ENCODE measurements around the gene KLHL8.
"Not testable (repeated sequence)": the region's sequence is repeated elsewhere in the genome, so short reads cannot be mapped to it uniquely, and the experiment has no call there.

Gene KLHL8

DNA sequence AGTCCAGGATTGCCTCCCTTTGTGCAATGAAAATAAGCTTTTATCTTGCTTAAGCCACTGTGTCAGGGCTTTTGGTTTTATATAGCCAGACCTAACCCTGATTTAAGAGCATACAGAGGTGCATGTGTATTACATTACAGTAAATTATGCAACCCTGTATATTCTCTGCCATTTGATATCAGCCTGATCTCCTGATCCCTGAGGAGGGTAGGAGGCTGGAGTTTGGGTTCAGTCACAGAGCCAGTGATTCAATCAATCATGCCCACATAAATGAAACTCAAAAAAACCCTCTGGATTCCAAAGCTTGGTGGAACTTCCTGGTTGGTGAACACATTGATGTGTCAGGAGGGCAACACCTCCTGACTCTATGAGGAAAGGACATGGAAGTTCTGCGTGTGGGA is 7.3 kb upstream of the KLHL8 start:
- DNase-seq (ENCODE audit: low read depth): no peak

- DNase-seq (ENCODE audit: low read depth): no peak
These were observed 5.5 kb upstream of the KLHL8 start for GRCh38 chr4:87225936-87226335.

GRCh38 chr4:87224141-87224923 is 3.9 kb upstream of the KLHL8 start:
- DNase-seq (ENCODE audit: low read depth): no peak

DNA sequence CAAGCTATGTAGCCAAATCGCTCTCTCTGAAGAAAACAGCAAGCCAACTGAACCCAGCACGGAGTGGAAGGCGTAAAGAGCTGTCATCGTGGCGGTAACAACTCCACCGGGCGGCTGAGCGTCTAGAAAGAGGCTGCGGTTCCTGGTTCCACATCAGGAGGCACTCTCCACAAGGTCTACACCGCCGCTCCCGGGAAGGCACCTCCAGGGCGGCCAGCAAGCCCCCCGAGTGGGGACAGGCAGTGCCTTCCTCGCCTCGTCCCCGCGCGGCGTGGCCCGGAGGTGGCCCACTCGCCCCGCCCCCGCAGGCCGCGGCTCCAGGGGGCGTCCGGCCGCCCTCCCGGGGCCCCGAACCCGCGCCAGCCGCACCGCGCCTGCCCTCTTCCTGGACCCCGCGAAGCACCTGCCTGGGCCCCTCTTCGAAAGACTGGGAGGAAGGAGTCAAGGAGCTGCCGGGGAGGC is 755 bp downstream of the KLHL8 start:
- DNase-seq (ENCODE audit: low read depth): no peak

DNA sequence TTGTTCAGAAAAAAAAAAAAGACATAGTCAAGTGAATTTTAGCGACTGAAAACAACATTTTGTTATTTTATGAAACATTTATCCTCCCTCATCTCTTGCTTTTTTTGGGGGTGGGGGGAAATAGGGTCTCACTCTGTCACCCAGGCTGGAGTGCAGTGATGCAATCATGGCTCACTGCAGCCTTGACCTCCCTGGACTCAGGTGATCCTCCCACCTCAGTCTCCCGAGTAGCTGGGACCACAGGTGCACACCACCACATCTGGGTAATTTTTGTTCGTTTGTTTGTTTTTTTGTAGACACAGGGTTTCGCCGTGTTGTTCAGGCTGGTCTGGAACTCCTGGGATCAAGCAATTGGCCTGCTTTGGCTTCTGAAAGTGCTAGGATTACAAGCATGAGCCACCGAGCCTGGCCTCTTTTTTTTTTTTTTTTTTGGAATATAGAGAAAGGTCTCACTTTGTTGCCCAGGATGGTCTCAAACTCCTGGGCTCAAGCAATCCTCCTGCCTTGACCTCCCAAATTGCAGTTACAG is 3.1 kb downstream of the KLHL8 start:
- DNase-seq (ENCODE audit: low read depth): not testable (repeated sequence)

DNA sequence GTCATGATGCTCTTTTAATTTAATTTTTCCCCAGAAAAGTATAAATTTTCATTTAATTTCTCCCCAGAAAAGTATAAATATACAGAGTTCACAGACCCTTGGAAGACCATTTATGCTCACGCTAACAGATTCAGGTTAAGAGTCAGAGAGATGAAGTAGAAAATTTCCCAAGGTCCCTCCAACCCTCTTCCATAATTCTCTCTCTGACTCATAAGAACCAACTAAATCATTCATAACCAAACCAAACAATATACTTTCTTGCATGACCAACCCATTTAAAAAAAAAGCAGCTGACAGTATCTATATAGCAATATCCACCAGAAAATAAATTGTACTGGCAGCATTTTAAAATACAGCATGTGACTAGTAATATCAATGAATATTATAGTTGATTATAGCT is 3.9 kb downstream of the KLHL8 start:
- no peak for DNase-seq (ENCODE audit: low read depth)

- DNase-seq (ENCODE audit: low read depth): no peak
These were observed 6.9 kb downstream of the KLHL8 start for GRCh38 chr4:87213421-87214075.

- no peak for DNase-seq (ENCODE audit: low read depth)
These were observed 9.0 kb downstream of the KLHL8 start for GRCh38 chr4:87211249-87211952.

DNA sequence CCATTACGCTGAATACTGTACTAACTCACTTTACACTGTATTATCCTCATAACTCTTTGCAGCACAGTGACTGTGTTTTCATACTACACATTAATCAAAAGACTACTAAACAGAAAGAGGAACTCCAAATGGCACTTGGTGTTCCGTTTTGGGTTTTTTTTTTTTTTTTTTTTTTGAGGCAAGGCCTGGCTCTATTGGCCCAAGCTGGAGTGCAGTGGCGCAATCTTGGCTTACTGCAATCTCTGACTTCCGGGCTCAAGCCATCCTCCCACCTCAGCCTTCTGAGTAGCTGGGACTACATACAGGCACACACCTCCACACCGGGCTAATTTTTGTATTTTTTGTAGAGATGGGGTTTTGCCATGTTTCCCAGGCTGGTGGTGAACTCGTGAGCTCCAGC is 10.7 kb downstream of the KLHL8 start:
- DNase-seq (ENCODE audit: low read depth): no peak

GRCh38 chr4:87209182-87209581 is 11.2 kb downstream of the KLHL8 start:
- DNase-seq (ENCODE audit: low read depth): no peak

DNA sequence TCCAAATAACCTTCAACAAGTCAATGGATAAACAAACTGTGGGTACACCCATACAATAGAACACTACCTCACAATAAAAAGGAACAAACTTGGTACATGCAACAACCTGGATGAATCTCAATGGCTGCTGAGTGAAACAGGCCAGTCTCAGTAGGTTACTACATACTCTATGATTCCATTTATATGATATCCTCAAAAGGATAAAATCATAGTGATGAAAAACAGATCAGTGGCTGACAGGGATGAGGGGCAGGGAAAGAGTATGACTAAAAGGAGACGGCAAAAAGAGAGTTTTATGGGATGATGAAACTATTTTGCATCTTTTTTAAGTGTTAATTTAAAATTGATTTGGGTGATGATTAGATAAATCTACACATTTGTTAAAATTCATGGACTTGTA is 15.9 kb downstream of the KLHL8 start:
- DNase-seq (ENCODE audit: low read depth): no peak

DNA sequence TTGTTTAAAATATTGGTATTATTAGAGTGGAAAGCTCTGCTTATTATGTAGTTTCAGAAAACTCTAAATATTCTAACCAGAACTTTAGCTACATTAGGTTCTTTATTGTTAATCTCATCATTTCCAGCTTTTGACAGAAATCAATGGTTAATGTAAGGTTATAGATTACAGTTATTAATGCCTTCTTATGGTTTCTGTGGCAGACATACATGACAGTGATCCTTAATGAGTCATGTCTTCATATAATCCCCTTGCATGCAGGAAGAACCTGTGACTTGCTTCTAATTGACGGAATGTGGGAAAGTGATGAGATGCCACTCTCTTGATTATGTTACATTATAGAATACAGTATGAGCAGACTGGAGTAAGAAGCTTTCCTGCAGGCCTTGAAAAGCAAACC is 23.5 kb downstream of the KLHL8 start:
- DNase-seq (ENCODE audit: low read depth): no peak

GRCh38 chr4:87196146-87196545 is 24.3 kb downstream of the KLHL8 start:
- DNase-seq (ENCODE audit: low read depth): no peak

- peak; percentile 6 for DNase-seq (ENCODE audit: low read depth)
These were observed 26.3 kb downstream of the KLHL8 start for GRCh38 chr4:87193958-87194675.

- DNase-seq (ENCODE audit: low read depth): no peak
These were observed 28.1 kb downstream of the KLHL8 start for GRCh38 chr4:87192145-87192919.

GRCh38 chr4:87188932-87189331 is 31.5 kb downstream of the KLHL8 start:
- DNase-seq (ENCODE audit: low read depth): no peak

GRCh38 chr4:87188048-87188447 is 32.4 kb downstream of the KLHL8 start:
- DNase-seq (ENCODE audit: low read depth): peak; percentile 24

DNA sequence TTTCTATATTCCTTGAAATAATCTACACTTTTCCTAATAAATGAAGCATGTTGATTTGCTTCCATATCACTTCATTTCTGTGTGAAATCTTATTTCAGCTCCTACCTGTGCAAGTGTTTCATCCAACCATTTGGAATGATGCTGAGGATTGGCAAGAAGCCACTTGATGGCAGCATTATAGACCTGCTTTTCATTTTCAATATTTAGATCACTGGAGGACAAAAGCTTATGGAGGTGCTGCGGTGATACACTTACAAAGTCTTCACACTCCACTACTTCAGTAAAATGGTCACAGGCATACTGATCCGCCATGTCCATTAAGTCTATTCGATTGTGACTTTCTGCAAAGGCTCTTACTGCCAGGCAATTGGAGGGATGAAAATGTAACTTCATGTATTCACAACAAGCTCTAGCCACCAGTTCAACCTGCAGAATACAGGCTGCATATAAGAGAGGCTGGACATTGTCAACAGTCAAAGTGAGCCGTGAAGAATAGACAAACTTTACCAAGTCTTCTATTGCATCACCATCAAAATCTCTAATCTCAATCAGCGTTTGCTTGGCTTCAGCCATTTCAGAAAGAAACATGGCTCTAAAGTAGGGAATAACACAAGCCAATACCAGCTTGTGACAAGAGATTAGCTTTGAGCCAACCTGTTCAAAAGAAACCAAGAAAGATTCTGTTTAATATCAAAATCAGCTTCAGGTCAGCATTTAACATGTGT is 35.1 kb downstream of the KLHL8 start:
- DNase-seq (ENCODE audit: low read depth): no peak

GRCh38 chr4:87180767-87181166 is 39.7 kb downstream of the KLHL8 start:
- DNase-seq (ENCODE audit: low read depth): no peak

- DNase-seq (ENCODE audit: low read depth): no peak
These were observed 40.7 kb downstream of the KLHL8 start for GRCh38 chr4:87179751-87180150.

DNA sequence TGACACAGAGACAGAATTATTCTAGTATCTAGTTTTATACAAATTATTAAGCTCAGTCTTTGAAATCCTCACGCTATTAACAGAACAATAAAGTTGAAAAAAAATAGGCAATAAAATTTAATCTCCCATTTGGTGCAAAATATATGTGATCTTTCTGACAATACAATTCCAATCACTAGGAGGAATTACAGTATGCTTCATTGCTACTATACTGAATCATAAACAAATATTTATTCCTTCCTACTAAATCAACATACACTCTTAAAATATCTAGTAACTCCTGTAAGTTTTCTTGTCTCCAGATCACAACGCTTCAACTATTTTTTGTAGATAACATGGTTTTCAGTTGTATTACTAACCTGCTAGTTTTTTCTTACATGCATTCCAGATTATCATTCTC is 45.7 kb downstream of the KLHL8 start:
- no peak for DNase-seq (ENCODE audit: low read depth)

Data from fibroblast of the conjunctiva (primary cell).